BJ (cell line): Measurements from ENCODE around the gene MAGOH. TPM values are rescaled to one million over a fixed set of nuclear protein-coding genes. Genes with fewer than 3 reads are reported as not detected.
"Not testable (repeated sequence)": the region's sequence is repeated elsewhere in the genome, so short reads cannot be mapped to it uniquely, and the experiment has no call there.

Source experiments
- CTCF ChIA-PET: fragments of 350-600 bp; formaldehyde crosslinking; extraction: SDS; loops from one replicate; lab custom pipeline; 2021; ENCODE audit warnings: antibody characterized with exemption, inconsistent platforms; lab: Yijun Ruan, JAX
- POLR2A ChIA-PET: fragments of 300-600 bp; sonication (Branson Sonifier 250); formaldehyde crosslinking; extraction: SDS; loops from one replicate; lab custom pipeline; 2021; ENCODE audit warnings: antibody characterized with exemption; lab: Charles Lee
- DNase-seq: peaks from one replicate; pipeline ENCODE4 v3.0.0-alpha.2; 2011; ENCODE audit warnings: low read depth
- H3K27me3 ChIP-seq: 2 replicates; pipeline ENCODE4 v1.6.0; 2011; ENCODE audit warnings: low read length; ENCODE audit not compliant: control insufficient read depth, insufficient read depth
- H3K36me3 ChIP-seq: 2 replicates; pipeline ENCODE4 v1.5.1; 2011; ENCODE audit warnings: low read length; ENCODE audit not compliant: control insufficient read depth, insufficient read depth
- H3K4me3 ChIP-seq: 2 replicates; pipeline ENCODE4 v1.5.1; 2011; ENCODE audit warnings: low read depth, mild to moderate bottlenecking, control low read depth, low read length
- polyA plus RNA-seq: library from polyadenylated mRNA; depleted of rRNA; stranded (reverse); fragments of >200 nt; gene quantifications from 2 replicates; pipeline ENCODE4 v1.2.3, GENCODE V29; 2011
- TF ChIP-seq, protein P1 (sequence below): IDR thresholded peaks from 2 replicates; pipeline ENCODE4 v1.5.1; 2011; ENCODE audit warnings: low read depth, mild to moderate bottlenecking, control low read depth, inconsistent platforms, low read length, moderate library complexity; ENCODE audit not compliant: insufficient read depth

MAGOH gene
- polyA plus RNA-seq, 1 experiment, result 3.9 TPM

GRCh38 chr1:53206735-53207379 lies 31.5 kb downstream of the MAGOH start:
- TF ChIP-seq, protein P1, sequence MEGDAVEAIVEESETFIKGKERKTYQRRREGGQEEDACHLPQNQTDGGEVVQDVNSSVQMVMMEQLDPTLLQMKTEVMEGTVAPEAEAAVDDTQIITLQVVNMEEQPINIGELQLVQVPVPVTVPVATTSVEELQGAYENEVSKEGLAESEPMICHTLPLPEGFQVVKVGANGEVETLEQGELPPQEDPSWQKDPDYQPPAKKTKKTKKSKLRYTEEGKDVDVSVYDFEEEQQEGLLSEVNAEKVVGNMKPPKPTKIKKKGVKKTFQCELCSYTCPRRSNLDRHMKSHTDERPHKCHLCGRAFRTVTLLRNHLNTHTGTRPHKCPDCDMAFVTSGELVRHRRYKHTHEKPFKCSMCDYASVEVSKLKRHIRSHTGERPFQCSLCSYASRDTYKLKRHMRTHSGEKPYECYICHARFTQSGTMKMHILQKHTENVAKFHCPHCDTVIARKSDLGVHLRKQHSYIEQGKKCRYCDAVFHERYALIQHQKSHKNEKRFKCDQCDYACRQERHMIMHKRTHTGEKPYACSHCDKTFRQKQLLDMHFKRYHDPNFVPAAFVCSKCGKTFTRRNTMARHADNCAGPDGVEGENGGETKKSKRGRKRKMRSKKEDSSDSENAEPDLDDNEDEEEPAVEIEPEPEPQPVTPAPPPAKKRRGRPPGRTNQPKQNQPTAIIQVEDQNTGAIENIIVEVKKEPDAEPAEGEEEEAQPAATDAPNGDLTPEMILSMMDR, result no peak
- ChIA-PET POLR2A (no interaction called here), CTCF (no interaction called here)
- no peak for DNase-seq
- Histone ChIP-seq H3K36me3 (peaks cover 25% of the 10 kb centered on the region), H3K4me3 (no peak overlapping the region), H3K27me3 (no peaks in the 10 kb centered on the region)

GRCh38 chr1:53206083-53206685 lies 32.1 kb downstream of the MAGOH start:
- H3K36me3 ChIP-seq, result peaks cover 25% of the 10 kb centered on the region
- CTCF ChIA-PET, H3K27me3 ChIP-seq, H3K4me3 ChIP-seq, DNase-seq, POLR2A ChIA-PET: not testable (repeated sequence)

DNA sequence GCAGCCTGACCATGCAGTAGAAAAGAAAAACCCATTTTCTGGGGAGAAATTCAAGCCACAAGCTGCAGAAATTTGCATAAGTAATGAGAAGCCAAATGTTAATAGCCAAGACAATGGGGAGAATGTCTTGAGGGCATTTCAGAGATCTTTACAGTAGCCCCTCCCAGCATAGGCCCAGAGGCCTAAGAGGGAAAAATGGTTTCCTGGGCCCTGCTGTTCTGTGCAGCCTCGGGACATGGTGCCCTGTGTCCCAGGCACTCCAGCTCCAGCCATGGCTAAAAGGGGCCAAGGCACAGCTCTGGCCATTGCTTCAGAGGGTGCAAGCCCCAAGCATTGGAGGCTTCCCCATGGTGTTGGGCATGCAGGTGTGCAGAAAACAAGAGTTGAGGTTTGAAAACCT lies 32.8 kb downstream of the MAGOH start:
- H3K27me3 ChIP-seq, CTCF ChIA-PET, H3K4me3 ChIP-seq, POLR2A ChIA-PET, DNase-seq: not testable (repeated sequence)
- H3K36me3 ChIP-seq, result peaks cover 19% of the 10 kb centered on the region

- no peak overlapping the region for H3K4me3 ChIP-seq
- H3K27me3 ChIP-seq, result no peaks in the 10 kb centered on the region
- peaks cover 11% of the 10 kb centered on the region for H3K36me3 ChIP-seq
- ChIA-PET POLR2A (no interaction called here), CTCF (no interaction called here)
- TF ChIP-seq, protein P1, result no peak
- DNase-seq, result no peak
Observed at GRCh38 chr1:53203466-53203865, 34.9 kb downstream of the MAGOH start.

DNA sequence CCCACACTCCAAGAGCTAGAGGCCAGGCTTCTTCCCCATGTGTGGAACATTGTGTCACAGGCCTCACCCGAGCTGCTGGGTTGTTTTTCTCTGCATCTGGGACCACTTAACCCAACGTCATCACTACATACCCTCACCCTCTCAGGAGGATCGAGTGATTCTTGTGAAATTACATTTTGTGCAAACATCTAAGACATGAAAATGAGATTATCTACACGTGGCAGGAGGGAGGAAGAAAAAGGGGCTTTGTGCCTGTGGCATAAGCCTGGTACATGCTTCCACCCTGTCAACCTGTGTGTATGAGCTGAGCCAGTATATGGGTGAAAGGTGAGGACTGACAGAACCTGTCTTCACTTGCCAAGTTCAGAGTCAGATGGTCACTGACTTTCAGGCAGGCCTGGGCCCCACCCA lies 40.1 kb downstream of the MAGOH start:
- Histone ChIP-seq H3K4me3 (peak overlapping the region; percentile 78; the same call in 1 of the 2 replicates), H3K27me3 (no peaks in the 10 kb centered on the region), H3K36me3 (peaks cover 5% of the 10 kb centered on the region)
- ChIA-PET POLR2A (no interaction called here), CTCF (no interaction called here)
- TF ChIP-seq, protein P1, result no peak
- DNase-seq, result no peak

- Histone ChIP-seq H3K4me3 (peak overlapping the region; percentile 78), H3K36me3 (peaks cover 3% of the 10 kb centered on the region), H3K27me3 (no peaks in the 10 kb centered on the region)
- ChIA-PET CTCF (no interaction called here), POLR2A (no interaction called here)
- DNase-seq, result no peak
- TF ChIP-seq, protein P1, result no peak
Observed at GRCh38 chr1:53197291-53198200, 40.8 kb downstream of the MAGOH start.
